Mesendoderm (in vitro differentiated cells): ENCODE results near the gene BANF2.

ENCODE experiments used
- DNase-seq: peaks from one replicate; pipeline ENCODE4 v3.0.0; 2013
- H2AK5ac ChIP-seq: 2 replicates; pipeline ENCODE4 v1.6.1; 2013; ENCODE audit warnings: low read length, inconsistent platforms
- H2BK120ac ChIP-seq: 2 replicates; pipeline ENCODE4 v1.6.1; 2013; ENCODE audit warnings: low read depth, mild to moderate bottlenecking, low read length, moderate library complexity, mixed read lengths
- H2BK15ac ChIP-seq: replicated peaks from 2 replicates; pipeline ENCODE4 v1.6.1; 2013; ENCODE audit warnings: low read depth, mild to moderate bottlenecking, moderate library complexity
- H2BK5ac ChIP-seq: 2 replicates; pipeline ENCODE4 v1.6.1; 2013; ENCODE audit warnings: low read length, inconsistent platforms
- H3K18ac ChIP-seq: 2 replicates; pipeline ENCODE4 v1.6.1; 2013; ENCODE audit warnings: mild to moderate bottlenecking, low read length, mixed read lengths
- H3K23ac ChIP-seq: one replicate; pipeline ENCODE4 v1.6.1; 2013; ENCODE audit warnings: low read length
- H3K27ac ChIP-seq: 2 replicates; pipeline ENCODE4 v1.5.1; 2013; ENCODE audit warnings: low read depth, mild to moderate bottlenecking, inconsistent platforms, low read length, moderate library complexity
- H3K27me3 ChIP-seq: 2 replicates; pipeline ENCODE4 v1.6.1; 2013; ENCODE audit warnings: low read length, control low read depth, mild to moderate bottlenecking, inconsistent platforms; ENCODE audit not compliant: insufficient read depth, poor library complexity
- H3K36me3 ChIP-seq: 2 replicates; pipeline ENCODE4 v1.6.1; 2013; ENCODE audit warnings: low read length, inconsistent platforms; ENCODE audit not compliant: control insufficient read depth, insufficient read depth
- H3K4ac ChIP-seq: one replicate; pipeline ENCODE4 v1.6.1; 2013; ENCODE audit warnings: low read depth, mild to moderate bottlenecking, low read length, moderate library complexity
- H3K4me1 ChIP-seq: 2 replicates; pipeline ENCODE4 v1.6.1; 2013; ENCODE audit warnings: low read depth, low read length, inconsistent platforms; ENCODE audit not compliant: control insufficient read depth
- H3K4me2 ChIP-seq: 2 replicates; pipeline ENCODE4 v1.6.1; 2013; ENCODE audit warnings: low read length
- H3K4me3 ChIP-seq: 2 replicates; pipeline ENCODE4 v1.5.1; 2013; ENCODE audit warnings: mild to moderate bottlenecking, low read length
- H3K56ac ChIP-seq: one replicate; pipeline ENCODE4 v1.6.1; 2013; ENCODE audit warnings: low read length
- H3K79me1 ChIP-seq: 2 replicates; pipeline ENCODE4 v1.6.1; 2013; ENCODE audit warnings: low read length, inconsistent platforms
- H3K79me2 ChIP-seq: 2 replicates; pipeline ENCODE4 v1.6.1; 2013; ENCODE audit warnings: mild to moderate bottlenecking, low read length; ENCODE audit not compliant: control insufficient read depth, insufficient read depth
- H3K9ac ChIP-seq: 2 replicates; pipeline ENCODE4 v1.6.1; 2013; ENCODE audit warnings: low read length, inconsistent platforms
- H4K5ac ChIP-seq: one replicate; pipeline ENCODE4 v1.6.1; 2013; ENCODE audit warnings: low read length
- H4K8ac ChIP-seq: one replicate; pipeline ENCODE4 v1.6.1; 2013; ENCODE audit warnings: low read depth, mild to moderate bottlenecking, control low read depth, low read length, moderate library complexity
- WGBS: extraction: QIAGEN DNeasy Blood & Tissue Kit; methylation state at CpG from one replicate; pipeline ENCODE4 v1.1.7; 2013; ENCODE audit warnings: low lambda C conversion rate, missing lambda C conversion rate; ENCODE audit not compliant: insufficient coverage; ENCODE audit errors: extremely low coverage; 5-methylcytosine and 5-hydroxymethylcytosine counted together

The BANF2 gene

DNA sequence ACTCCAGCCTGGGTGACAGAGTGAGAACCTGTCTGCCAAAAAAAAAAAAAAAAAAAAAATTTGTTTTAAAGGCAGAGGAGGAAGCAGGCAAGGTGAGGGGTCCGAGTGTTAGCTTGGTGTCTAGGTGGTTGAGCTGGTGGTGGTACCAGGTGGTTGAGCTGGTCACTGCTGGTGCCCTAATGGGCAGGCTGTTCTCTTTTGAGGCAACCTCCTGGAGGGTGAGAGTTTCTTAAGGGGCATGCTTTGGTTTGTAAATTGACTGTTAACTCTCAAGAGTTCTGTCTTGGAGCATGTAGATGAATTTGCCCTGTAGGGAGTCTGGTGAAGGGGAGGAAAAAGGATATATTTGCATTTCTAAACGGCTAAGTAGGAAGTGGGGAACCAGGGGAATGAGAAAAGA lies 52.7 kb downstream of the BANF2 start:
- no peaks in the 10 kb centered on the region for H3K27me3 ChIP-seq
- no peak overlapping the region for H2AK5ac ChIP-seq
- no peak for DNase-seq
- H3K56ac ChIP-seq, result no peak overlapping the region
- H2BK5ac ChIP-seq, result no peak overlapping the region
- H3K23ac ChIP-seq, result no peak overlapping the region
- no peaks in the 10 kb centered on the region for H3K79me1 ChIP-seq
- no peak overlapping the region for H3K4me2 ChIP-seq
- H3K4me3 ChIP-seq, result no peak overlapping the region
- H3K27ac ChIP-seq, result no peak overlapping the region
- H2BK120ac ChIP-seq, result no peak overlapping the region
- no peak overlapping the region for H3K9ac ChIP-seq
- no peaks in the 10 kb centered on the region for H3K36me3 ChIP-seq
- no peak overlapping the region for H3K4ac ChIP-seq
- peaks cover 1% of the 10 kb centered on the region for H3K4me1 ChIP-seq
- H3K18ac ChIP-seq, result no peak overlapping the region
- no peak overlapping the region for H2BK15ac ChIP-seq
- no peaks in the 10 kb centered on the region for H3K79me2 ChIP-seq
- no peak overlapping the region for H4K5ac ChIP-seq
- no CpG with 5 or more reads among the region's 2 CpGs for WGBS
- no peak overlapping the region for H4K8ac ChIP-seq

- H2AK5ac ChIP-seq, result peak overlapping the region; percentile 4
- no peaks in the 10 kb centered on the region for H3K79me2 ChIP-seq
- H2BK120ac ChIP-seq, result no peak overlapping the region
- no peak overlapping the region for H3K4ac ChIP-seq
- no peak overlapping the region for H3K9ac ChIP-seq
- H3K18ac ChIP-seq, result no peak overlapping the region
- no peak for DNase-seq
- no peaks in the 10 kb centered on the region for H3K36me3 ChIP-seq
- no peak overlapping the region for H3K4me2 ChIP-seq
- no peak overlapping the region for H3K56ac ChIP-seq
- no peak overlapping the region for H3K4me3 ChIP-seq
- peaks cover 1% of the 10 kb centered on the region for H3K4me1 ChIP-seq
- no peaks in the 10 kb centered on the region for H3K27me3 ChIP-seq
- no peak overlapping the region for H3K27ac ChIP-seq
- no peak overlapping the region for H4K8ac ChIP-seq
- no peak overlapping the region for H3K23ac ChIP-seq
- no peaks in the 10 kb centered on the region for H3K79me1 ChIP-seq
- no peak overlapping the region for H2BK5ac ChIP-seq
- no CpG with 5 or more reads among the region's 4 CpGs for WGBS
- no peak overlapping the region for H2BK15ac ChIP-seq
- no peak overlapping the region for H4K5ac ChIP-seq
Observed at GRCh38 chr20:17753516-17753915, 53.8 kb downstream of the BANF2 start.

GRCh38 chr20:17756529-17756928 lies 56.8 kb downstream of the BANF2 start:
- Histone ChIP-seq H4K5ac (no peak overlapping the region), H3K4ac (no peak overlapping the region), H3K79me1 (no peaks in the 10 kb centered on the region), H3K4me1 (peaks cover 1% of the 10 kb centered on the region), H3K4me3 (no peak overlapping the region), H2BK120ac (no peak overlapping the region), H4K8ac (no peak overlapping the region), H3K56ac (no peak overlapping the region), H3K9ac (no peak overlapping the region), H3K23ac (no peak overlapping the region), H2AK5ac (no peak overlapping the region), H2BK5ac (no peak overlapping the region), H3K18ac (no peak overlapping the region), H3K27me3 (no peaks in the 10 kb centered on the region), H3K79me2 (no peaks in the 10 kb centered on the region), H3K27ac (no peak overlapping the region), H3K4me2 (no peak overlapping the region), H3K36me3 (no peaks in the 10 kb centered on the region), H2BK15ac (no peak overlapping the region)
- no peak for DNase-seq
- WGBS, result no CpG with 5 or more reads among the region's 6 CpGs

DNA sequence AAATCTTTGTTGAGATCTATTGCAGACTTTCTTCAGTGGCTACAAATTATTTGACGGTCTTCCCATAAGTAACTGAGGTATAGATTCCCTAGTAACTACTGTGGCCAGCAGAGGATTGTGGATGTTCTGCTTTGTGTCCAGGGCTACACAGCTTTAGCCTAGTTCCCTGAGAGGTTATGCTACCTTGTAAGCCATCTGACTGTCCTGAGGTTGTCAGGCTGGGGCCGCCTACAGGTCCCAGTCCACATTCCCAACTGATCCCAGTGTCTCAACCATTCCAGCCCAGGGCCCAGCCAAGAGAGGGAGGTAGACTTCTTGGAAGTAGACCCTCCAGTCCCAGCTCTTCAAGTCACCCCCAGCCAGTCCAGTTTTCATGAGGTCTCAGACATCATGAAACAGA lies 57.7 kb downstream of the BANF2 start:
- H3K4me2 ChIP-seq, result no peak overlapping the region
- no peak overlapping the region for H3K4ac ChIP-seq
- WGBS, result no CpG with 5 or more reads among the region's 2 CpGs
- no peak for DNase-seq
- no peaks in the 10 kb centered on the region for H3K27me3 ChIP-seq
- no peak overlapping the region for H3K18ac ChIP-seq
- no peak overlapping the region for H3K23ac ChIP-seq
- H4K5ac ChIP-seq, result no peak overlapping the region
- H3K4me3 ChIP-seq, result no peak overlapping the region
- H3K79me1 ChIP-seq, result no peaks in the 10 kb centered on the region
- no peaks in the 10 kb centered on the region for H3K79me2 ChIP-seq
- no peaks in the 10 kb centered on the region for H3K36me3 ChIP-seq
- no peak overlapping the region for H4K8ac ChIP-seq
- H3K9ac ChIP-seq, result no peak overlapping the region
- H2BK120ac ChIP-seq, result no peak overlapping the region
- no peak overlapping the region for H2BK5ac ChIP-seq
- H3K27ac ChIP-seq, result no peak overlapping the region
- no peaks in the 10 kb centered on the region for H3K4me1 ChIP-seq
- H2BK15ac ChIP-seq, result no peak overlapping the region
- H2AK5ac ChIP-seq, result no peak overlapping the region
- H3K56ac ChIP-seq, result no peak overlapping the region

DNA sequence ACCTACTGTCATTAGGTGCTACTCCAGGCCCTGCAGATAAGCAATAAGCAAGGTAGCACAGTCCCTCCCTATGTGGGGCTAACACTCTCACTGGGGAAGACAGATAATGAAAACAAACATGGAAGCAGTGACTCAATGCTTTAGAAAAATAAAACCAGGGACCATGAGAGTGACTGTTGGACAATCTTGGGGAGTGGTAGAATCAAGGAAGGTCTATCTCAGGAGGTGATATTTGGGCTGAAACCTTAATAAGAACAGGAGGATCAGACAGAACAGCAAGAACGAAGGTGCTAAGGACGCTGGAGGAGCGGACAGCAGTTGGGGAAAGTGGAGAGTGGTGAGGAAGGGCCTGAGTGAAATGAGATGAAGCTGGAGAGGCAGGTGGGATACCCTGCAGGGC lies 58.2 kb downstream of the BANF2 start:
- Histone ChIP-seq H3K27ac (no peak overlapping the region), H3K4ac (no peak overlapping the region)
- no CpG with 5 or more reads among the region's 3 CpGs for WGBS

DNA sequence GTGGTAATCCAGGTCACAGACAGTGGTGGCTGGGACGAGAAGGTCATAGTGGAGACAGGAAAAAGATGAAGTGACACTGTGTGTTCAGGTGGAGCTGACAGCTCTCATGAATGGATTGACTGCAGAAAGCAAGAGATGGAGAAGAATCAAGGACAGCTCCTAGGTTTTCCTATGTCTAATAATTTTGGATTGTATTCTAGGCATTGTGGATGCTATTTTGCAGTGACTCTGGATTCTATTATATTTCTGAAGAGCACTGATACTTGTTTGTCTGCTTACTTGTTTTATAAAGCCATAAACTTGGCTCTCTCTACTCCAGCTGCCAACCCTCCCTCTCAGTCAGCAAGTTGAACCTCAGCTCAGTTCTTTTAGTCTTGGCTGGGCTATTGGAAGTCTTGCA lies 58.7 kb downstream of the BANF2 start:
- no peak overlapping the region for H2AK5ac ChIP-seq
- H4K5ac ChIP-seq, result no peak overlapping the region
- no peak overlapping the region for H3K4me2 ChIP-seq
- no CpG with 5 or more reads among the region's 1 CpG for WGBS
- no peak overlapping the region for H3K4me3 ChIP-seq
- H3K9ac ChIP-seq, result no peak overlapping the region
- H4K8ac ChIP-seq, result no peak overlapping the region
- no peak for DNase-seq
- H3K18ac ChIP-seq, result no peak overlapping the region
- H3K27me3 ChIP-seq, result no peaks in the 10 kb centered on the region
- no peak overlapping the region for H2BK15ac ChIP-seq
- no peaks in the 10 kb centered on the region for H3K36me3 ChIP-seq
- H2BK120ac ChIP-seq, result no peak overlapping the region
- H3K4ac ChIP-seq, result no peak overlapping the region
- H3K79me1 ChIP-seq, result no peaks in the 10 kb centered on the region
- H3K4me1 ChIP-seq, result peaks cover 6% of the 10 kb centered on the region
- H2BK5ac ChIP-seq, result no peak overlapping the region
- no peak overlapping the region for H3K23ac ChIP-seq
- no peak overlapping the region for H3K27ac ChIP-seq
- H3K79me2 ChIP-seq, result no peaks in the 10 kb centered on the region
- no peak overlapping the region for H3K56ac ChIP-seq

More for the DNA sequence above, 58.2 kb downstream of the BANF2 start:
- H4K8ac ChIP-seq, result no peak overlapping the region
- peaks cover under 1% of the 10 kb centered on the region for H3K4me1 ChIP-seq
- H2AK5ac ChIP-seq, result no peak overlapping the region
- H3K4me2 ChIP-seq, result no peak overlapping the region
- no peak overlapping the region for H3K18ac ChIP-seq
- no peak overlapping the region for H4K5ac ChIP-seq
- no peaks in the 10 kb centered on the region for H3K79me1 ChIP-seq
- H2BK5ac ChIP-seq, result no peak overlapping the region
- H2BK120ac ChIP-seq, result no peak overlapping the region
- no peak overlapping the region for H3K4me3 ChIP-seq
- no peak overlapping the region for H3K23ac ChIP-seq
- H3K27me3 ChIP-seq, result no peaks in the 10 kb centered on the region
- H3K9ac ChIP-seq, result no peak overlapping the region
- no peaks in the 10 kb centered on the region for H3K36me3 ChIP-seq
- no peak overlapping the region for H3K56ac ChIP-seq
- no peak for DNase-seq
- no peak overlapping the region for H2BK15ac ChIP-seq
- H3K79me2 ChIP-seq, result no peaks in the 10 kb centered on the region
